Neural cell (in vitro differentiated cells): ENCODE results near the gene LARP1. TPM values are rescaled to one million over a fixed set of nuclear protein-coding genes. Genes with fewer than 3 reads are reported as not detected.
A peak's percentile ranks its signal among the peaks of the same experiment; 100 is the strongest.

ENCODE experiments used
- H2AFZ ChIP-seq: fragments of 200-600, 300-800 bp; sonication (generic), shearing (Covaris generic); 2 replicates; pipeline ENCODE4 v1.6.0; 2014; ENCODE audit warnings: low read depth, mild to moderate bottlenecking, antibody characterized with exemption, low read length, moderate library complexity
- H3F3A ChIP-seq: fragments of 200-600 bp; shearing (Covaris generic); 2 replicates; pipeline ENCODE4 v1.6.1; 2016; ENCODE audit warnings: mild to moderate bottlenecking, moderate library complexity, mixed read lengths, antibody characterized with exemption, low read length; ENCODE audit not compliant: insufficient read depth, poor library complexity, severe bottlenecking
- H3K27ac ChIP-seq: fragments of 200-600, 300-800 bp; sonication (generic), shearing (Covaris generic); 2 replicates; pipeline ENCODE4 v1.5.1; 2014; ENCODE audit warnings: mild to moderate bottlenecking, low read length, moderate library complexity
- H3K27me3 ChIP-seq: fragments of 300-800, 200-600 bp; sonication (generic), shearing (Covaris generic); 2 replicates; pipeline ENCODE4 v1.6.0; 2014; ENCODE audit warnings: mild to moderate bottlenecking, low read depth, low read length, moderate library complexity; ENCODE audit not compliant: insufficient read depth
- H3K36me3 ChIP-seq: fragments of 300-800, 200-600 bp; sonication (generic), shearing (Covaris generic); 2 replicates; pipeline ENCODE4 v1.5.1; 2014; ENCODE audit warnings: mild to moderate bottlenecking, antibody characterized with exemption, low read length, moderate library complexity; ENCODE audit not compliant: insufficient read depth
- H3K4me2 ChIP-seq: fragments of 300-800, 200-600 bp; sonication (generic), shearing (Covaris generic); 2 replicates; pipeline ENCODE4 v1.6.0; 2014; ENCODE audit warnings: mild to moderate bottlenecking, low read length
- H3K4me3 ChIP-seq: fragments of 300-800, 200-600 bp; sonication (generic), shearing (Covaris generic); 2 replicates; pipeline ENCODE4 v1.5.1; 2014; ENCODE audit warnings: mild to moderate bottlenecking, low read length, moderate library complexity
- H3K79me2 ChIP-seq: fragments of 200-600 bp; shearing (Covaris generic); replicated peaks from 2 replicates; pipeline ENCODE4 v1.6.0; 2014; ENCODE audit warnings: mild to moderate bottlenecking, low read length, moderate library complexity; ENCODE audit not compliant: insufficient read depth
- H3K9ac ChIP-seq: fragments of 300-800, 200-600 bp; sonication (generic), shearing (Covaris generic); 2 replicates; pipeline ENCODE4 v1.6.1; 2016; ENCODE audit warnings: mild to moderate bottlenecking, low read length, mixed read lengths
- H3K9me2 ChIP-seq: fragments of 200-600 bp; shearing (Covaris generic); 2 replicates; pipeline ENCODE4 v1.6.1; 2016; ENCODE audit warnings: mild to moderate bottlenecking, low read length, mixed read lengths; ENCODE audit not compliant: insufficient read depth
- H3K9me3 ChIP-seq: fragments of 200-600, 300-800 bp; sonication (generic), shearing (Covaris generic); 2 replicates; pipeline ENCODE4 v1.6.1; 2016; ENCODE audit warnings: mild to moderate bottlenecking, mixed run types, low read length, moderate library complexity, mixed read lengths
- H4K20me1 ChIP-seq: fragments of 200-600 bp; shearing (Covaris generic); 2 replicates; pipeline ENCODE4 v1.6.1; 2016; ENCODE audit warnings: mild to moderate bottlenecking, mixed run types; ENCODE audit not compliant: insufficient read depth
- EP300 ChIP-seq: fragments of 450-650 bp; conservative IDR thresholded peaks from 2 replicates; pipeline ENCODE4 v1.6.1; 2014; ENCODE audit warnings: antibody characterized with exemption, mild to moderate bottlenecking, moderate library complexity; ENCODE audit not compliant: poor library complexity, severe bottlenecking
- EZH2 ChIP-seq: fragments of 200-600, 300-800 bp; shearing (Covaris generic), sonication (generic); IDR thresholded peaks from 2 replicates; pipeline ENCODE4 v1.6.1; 2014; ENCODE audit warnings: antibody characterized with exemption, low read length, borderline replicate concordance, mild to moderate bottlenecking; ENCODE audit not compliant: insufficient read depth, poor library complexity, severe bottlenecking
- MXI1 ChIP-seq: fragments of 450-650 bp; conservative IDR thresholded peaks from 2 replicates; pipeline ENCODE4 v1.6.1; 2014; ENCODE audit warnings: antibody characterized with exemption, mild to moderate bottlenecking; ENCODE audit not compliant: poor library complexity, severe bottlenecking
- POLR2AphosphoS5 ChIP-seq: IDR thresholded peaks from 2 replicates; pipeline ENCODE4 v1.6.1; 2012
- RAD21 ChIP-seq: fragments of 450-650 bp; conservative IDR thresholded peaks from 2 replicates; pipeline ENCODE4 v1.6.1; 2014; ENCODE audit warnings: antibody characterized with exemption, mild to moderate bottlenecking, moderate library complexity
- SMC3 ChIP-seq: fragments of 450-650 bp; conservative IDR thresholded peaks from 2 replicates; pipeline ENCODE4 v1.6.1; 2014; ENCODE audit warnings: antibody characterized with exemption, mild to moderate bottlenecking, moderate library complexity; ENCODE audit not compliant: poor library complexity
- TAF1 ChIP-seq: IDR thresholded peaks from 2 replicates; pipeline ENCODE4 v1.6.1; 2012; ENCODE audit warnings: low read depth
- polyA plus RNA-seq: library from polyadenylated mRNA; depleted of rRNA; stranded (reverse); fragments of >200 nt; gene quantifications from 2 replicates; pipeline ENCODE4 v1.2.3, GENCODE V29; 2014
- TF ChIP-seq, protein P1 (sequence below): fragments of 450-650 bp; IDR thresholded peaks from 2 replicates; pipeline ENCODE4 v1.5.1; 2014; ENCODE audit warnings: antibody characterized with exemption, mild to moderate bottlenecking, moderate library complexity; ENCODE audit not compliant: poor library complexity, severe bottlenecking
- TF ChIP-seq, protein P2 (sequence below): IDR thresholded peaks from 2 replicates; pipeline ENCODE4 v1.6.1; 2012; ENCODE audit warnings: borderline replicate concordance

The LARP1 gene
- polyA plus RNA-seq, 1 donor from 2014 or later, result 36.1 TPM

DNA sequence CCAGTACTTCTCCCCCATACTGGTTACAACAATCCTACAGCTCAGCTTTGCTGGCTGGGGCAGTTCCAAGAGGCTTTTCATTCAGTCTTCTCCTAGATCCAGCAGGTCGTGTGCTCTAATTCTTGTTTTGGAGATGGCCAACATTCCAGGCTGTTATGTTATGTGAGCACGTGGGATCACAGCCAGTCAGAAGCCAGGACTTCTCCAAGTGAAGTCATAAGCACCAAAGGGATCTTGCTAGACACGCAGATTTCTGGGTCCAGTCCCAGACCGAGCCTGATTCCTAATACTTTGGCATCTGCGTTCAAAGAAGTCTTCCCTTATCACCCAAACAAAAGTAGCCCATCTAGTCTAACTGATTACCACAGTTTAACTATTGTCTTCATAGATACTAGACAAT, 1.4 kb upstream of the LARP1 start:
- no peaks in the 10 kb centered on the region for H3K9me3 ChIP-seq
- no peak overlapping the region for H3K4me2 ChIP-seq
- peaks cover 9% of the 10 kb centered on the region for H4K20me1 ChIP-seq
- H3K4me3 ChIP-seq, result peak overlapping the region; percentile 76
- H3K27ac ChIP-seq, result no peak overlapping the region
- no peaks in the 10 kb centered on the region for H3F3A ChIP-seq
- peaks cover 29% of the 10 kb centered on the region for H3K79me2 ChIP-seq
- no peak overlapping the region for H3K9ac ChIP-seq
- H2AFZ ChIP-seq, result no peak overlapping the region
- TF ChIP-seq, protein P1, sequence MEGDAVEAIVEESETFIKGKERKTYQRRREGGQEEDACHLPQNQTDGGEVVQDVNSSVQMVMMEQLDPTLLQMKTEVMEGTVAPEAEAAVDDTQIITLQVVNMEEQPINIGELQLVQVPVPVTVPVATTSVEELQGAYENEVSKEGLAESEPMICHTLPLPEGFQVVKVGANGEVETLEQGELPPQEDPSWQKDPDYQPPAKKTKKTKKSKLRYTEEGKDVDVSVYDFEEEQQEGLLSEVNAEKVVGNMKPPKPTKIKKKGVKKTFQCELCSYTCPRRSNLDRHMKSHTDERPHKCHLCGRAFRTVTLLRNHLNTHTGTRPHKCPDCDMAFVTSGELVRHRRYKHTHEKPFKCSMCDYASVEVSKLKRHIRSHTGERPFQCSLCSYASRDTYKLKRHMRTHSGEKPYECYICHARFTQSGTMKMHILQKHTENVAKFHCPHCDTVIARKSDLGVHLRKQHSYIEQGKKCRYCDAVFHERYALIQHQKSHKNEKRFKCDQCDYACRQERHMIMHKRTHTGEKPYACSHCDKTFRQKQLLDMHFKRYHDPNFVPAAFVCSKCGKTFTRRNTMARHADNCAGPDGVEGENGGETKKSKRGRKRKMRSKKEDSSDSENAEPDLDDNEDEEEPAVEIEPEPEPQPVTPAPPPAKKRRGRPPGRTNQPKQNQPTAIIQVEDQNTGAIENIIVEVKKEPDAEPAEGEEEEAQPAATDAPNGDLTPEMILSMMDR, result no peak
- TF ChIP-seq EP300, result no peak
- no peak for TF ChIP-seq MXI1
- TF ChIP-seq TAF1, result no peak
- TF ChIP-seq SMC3, result no peak
- no peak for TF ChIP-seq POLR2AphosphoS5
- TF ChIP-seq, protein P2, sequence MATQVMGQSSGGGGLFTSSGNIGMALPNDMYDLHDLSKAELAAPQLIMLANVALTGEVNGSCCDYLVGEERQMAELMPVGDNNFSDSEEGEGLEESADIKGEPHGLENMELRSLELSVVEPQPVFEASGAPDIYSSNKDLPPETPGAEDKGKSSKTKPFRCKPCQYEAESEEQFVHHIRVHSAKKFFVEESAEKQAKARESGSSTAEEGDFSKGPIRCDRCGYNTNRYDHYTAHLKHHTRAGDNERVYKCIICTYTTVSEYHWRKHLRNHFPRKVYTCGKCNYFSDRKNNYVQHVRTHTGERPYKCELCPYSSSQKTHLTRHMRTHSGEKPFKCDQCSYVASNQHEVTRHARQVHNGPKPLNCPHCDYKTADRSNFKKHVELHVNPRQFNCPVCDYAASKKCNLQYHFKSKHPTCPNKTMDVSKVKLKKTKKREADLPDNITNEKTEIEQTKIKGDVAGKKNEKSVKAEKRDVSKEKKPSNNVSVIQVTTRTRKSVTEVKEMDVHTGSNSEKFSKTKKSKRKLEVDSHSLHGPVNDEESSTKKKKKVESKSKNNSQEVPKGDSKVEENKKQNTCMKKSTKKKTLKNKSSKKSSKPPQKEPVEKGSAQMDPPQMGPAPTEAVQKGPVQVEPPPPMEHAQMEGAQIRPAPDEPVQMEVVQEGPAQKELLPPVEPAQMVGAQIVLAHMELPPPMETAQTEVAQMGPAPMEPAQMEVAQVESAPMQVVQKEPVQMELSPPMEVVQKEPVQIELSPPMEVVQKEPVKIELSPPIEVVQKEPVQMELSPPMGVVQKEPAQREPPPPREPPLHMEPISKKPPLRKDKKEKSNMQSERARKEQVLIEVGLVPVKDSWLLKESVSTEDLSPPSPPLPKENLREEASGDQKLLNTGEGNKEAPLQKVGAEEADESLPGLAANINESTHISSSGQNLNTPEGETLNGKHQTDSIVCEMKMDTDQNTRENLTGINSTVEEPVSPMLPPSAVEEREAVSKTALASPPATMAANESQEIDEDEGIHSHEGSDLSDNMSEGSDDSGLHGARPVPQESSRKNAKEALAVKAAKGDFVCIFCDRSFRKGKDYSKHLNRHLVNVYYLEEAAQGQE, result no peak
- TF ChIP-seq EZH2, result no peak
- TF ChIP-seq RAD21, result no peak
- no peaks in the 10 kb centered on the region for H3K36me3 ChIP-seq
- no peaks in the 10 kb centered on the region for H3K9me2 ChIP-seq
- H3K27me3 ChIP-seq, result no peaks in the 10 kb centered on the region

DNA sequence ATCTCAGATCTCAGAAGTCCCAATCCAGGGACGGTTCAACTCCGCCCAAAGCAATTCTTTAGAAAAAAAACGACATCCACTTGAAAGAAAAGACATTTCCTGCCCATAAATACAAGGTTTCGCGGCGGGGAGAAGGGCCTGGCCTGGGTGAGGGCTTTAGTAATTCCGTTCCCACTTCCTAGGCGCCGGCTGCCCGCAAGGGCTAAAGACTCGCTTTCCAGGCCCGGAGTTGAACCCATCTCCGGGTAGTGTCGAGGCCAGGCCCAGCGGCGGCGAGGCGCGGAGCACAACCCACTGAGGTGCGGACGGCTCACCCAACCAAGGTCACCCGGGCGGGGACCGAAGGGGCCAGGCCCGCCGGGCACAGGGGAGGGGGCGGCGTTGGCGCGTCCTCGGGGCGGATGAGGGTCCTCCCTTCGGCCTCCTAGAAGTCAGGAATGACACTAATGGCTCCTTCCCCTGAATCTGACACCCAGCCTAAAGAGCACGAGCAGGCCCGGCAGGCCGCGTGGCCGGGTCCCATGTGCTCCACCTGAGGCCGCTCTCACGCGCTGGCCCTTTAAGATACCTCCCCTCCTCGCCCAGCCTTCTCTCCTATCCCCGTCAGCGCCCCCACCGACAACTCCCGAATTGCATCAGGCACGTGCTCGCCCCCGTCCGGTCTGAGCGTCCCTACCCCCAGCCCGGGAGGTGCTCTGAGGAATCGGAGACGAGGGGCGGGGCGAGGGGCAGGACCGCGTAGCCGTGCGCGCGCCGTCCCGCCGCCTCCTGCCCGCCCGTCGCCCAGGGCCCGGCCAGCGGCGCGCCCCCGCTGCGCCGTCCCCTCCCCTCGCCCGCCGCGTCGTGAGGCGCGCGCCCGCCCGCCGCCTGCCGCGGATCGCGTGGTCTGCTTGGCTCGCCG, 467 bp upstream of the LARP1 start:
- H3K9me3 ChIP-seq, result no peaks in the 10 kb centered on the region
- H3K27me3 ChIP-seq, result no peaks in the 10 kb centered on the region
- peak overlapping the region; percentile 56 for H2AFZ ChIP-seq
- peak overlapping the region; percentile 93 for H3K9ac ChIP-seq
- H3K4me3 ChIP-seq, result peak overlapping the region; percentile 96
- no peaks in the 10 kb centered on the region for H3F3A ChIP-seq
- peak overlapping the region; percentile 87 for H3K27ac ChIP-seq
- peaks cover 9% of the 10 kb centered on the region for H4K20me1 ChIP-seq
- no peaks in the 10 kb centered on the region for H3K36me3 ChIP-seq
- H3K79me2 ChIP-seq, result peaks cover 38% of the 10 kb centered on the region
- peak overlapping the region; percentile 70 for H3K4me2 ChIP-seq
- TF ChIP-seq EP300 (peak; percentile 32), EZH2 (no peak), SMC3 (peak; percentile 40), POLR2AphosphoS5 (peak; percentile 73), MXI1 (peak; percentile 97), RAD21 (peak; percentile 33)
- TF ChIP-seq, protein P1, result peak; percentile 82
- TF ChIP-seq, protein P2, result no peak
- no peaks in the 10 kb centered on the region for H3K9me2 ChIP-seq
